GM18507 (cell line): ENCODE measurements around the gene TASOR2.

Source experiments
- DNase-seq: peaks from one replicate; pipeline ENCODE4 v3.0.0; 2011; ENCODE audit warnings: low read depth; ENCODE audit not compliant: insufficient read length; ENCODE audit errors: extremely low spot score
- FAIRE-seq: peaks from 2 replicates; lab custom pipeline; 2011; peaks lifted over from hg19 to GRCh38; lab: Jason Lieb, UNC

TASOR2 gene

DNA sequence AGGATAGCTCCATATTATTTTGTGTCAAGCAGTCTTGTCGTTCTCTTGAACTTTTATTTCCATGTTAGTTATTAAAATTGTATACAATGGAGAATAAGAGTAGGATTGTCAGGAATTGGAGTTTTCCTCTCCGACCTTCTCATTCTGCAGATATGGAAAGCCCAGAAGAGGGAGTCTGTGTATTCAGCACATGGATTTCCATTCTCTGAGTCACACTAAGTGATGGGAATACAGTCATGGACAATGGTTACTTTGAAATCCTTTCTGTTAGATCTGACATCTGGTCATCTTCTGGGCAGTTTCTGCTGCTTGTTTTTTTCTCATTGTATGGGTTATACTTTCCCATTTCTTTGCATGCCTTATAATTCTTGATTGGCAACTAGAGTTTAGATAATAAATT lies 5.0 kb upstream of the TASOR2 start:
- FAIRE-seq = no peak

DNA sequence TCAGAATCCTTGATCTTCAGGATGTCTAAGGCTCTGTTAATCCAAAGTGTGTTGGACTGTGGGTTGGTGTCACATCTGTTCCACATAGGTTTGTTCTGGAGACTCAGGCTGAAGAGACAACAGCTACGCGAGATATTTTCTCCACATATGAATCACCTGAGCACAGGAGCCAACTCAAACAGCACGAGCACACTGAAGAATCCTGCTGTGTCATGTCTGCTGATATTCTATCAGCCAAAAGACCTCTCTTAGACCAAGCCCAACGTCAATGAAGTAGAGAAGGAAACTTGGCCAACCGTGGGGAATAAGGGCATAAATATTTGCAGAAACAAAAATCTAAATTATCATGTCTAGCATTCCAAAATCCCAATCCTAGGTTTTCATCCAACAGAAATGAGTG lies 2.7 kb upstream of the TASOR2 start:
- DNase-seq = no peak
- FAIRE-seq = no peak

More for the DNA sequence above, 5.0 kb upstream of the TASOR2 start:
- DNase-seq = no peak

DNA sequence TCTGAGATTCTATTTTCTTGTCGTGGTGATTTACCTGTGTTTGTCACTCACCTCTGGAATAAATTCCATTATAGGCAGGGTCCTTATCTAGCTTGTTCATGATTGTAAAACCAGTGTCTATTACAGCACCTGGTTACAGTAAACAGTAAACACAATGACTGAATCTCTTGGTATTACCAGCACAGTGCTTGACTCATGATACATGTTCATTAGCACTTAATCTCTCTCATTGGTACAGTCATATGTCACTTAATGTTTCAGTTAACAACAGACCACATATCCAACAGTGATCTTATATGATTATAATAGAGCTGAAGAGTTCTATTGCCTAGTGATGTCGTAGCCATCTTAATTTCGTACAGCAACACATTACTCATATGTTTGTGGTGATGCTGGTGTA lies 1.6 kb upstream of the TASOR2 start:
- FAIRE-seq = no peak
- no peak for DNase-seq

DNA sequence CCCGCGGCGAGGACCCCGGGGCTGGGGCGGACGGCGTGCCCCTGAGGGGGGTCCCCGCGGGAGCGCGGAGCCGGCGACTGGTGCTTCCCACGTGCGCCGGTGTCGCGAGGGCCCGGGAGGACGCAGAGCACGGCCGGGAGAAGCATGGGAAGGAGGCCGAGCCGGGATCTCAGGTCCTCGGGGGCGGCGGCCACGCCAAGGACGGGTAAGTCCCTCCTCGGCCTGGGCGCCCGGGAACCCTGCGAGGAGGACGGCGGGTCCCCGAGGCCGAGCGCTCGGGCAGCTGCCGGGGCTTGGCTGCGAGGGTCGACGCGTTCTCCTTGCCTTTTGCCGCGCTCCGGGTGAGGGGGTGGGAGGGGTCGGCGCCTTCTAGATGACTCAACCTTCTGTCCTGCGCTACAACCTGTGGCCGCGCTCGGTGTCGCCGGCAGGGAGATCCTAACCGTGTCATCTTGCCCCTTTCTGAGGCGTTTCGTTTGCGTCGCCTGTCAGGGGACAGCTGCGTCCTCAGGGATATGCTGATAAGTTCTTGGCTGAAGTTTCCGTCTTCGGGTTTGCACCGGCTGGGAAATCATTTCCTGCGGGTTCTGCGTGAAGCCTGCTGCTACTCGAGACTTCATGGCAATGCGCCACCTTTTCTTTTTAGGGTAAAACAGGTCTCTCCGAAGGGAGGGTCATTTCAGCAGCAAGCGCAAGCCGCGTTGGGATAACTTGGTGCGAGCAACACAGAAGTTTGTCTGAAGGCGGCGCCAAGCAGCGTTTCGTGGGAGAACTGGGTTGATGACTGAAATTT lies 529 bp downstream of the TASOR2 start:
- DNase-seq (no peak), FAIRE-seq (peak; percentile 85)

- FAIRE-seq = no peak
Observed at GRCh38 chr10:5685764-5686240, 1.2 kb downstream of the TASOR2 start.

GRCh38 chr10:5688587-5688986 lies 3.9 kb downstream of the TASOR2 start:
- DNase-seq (no peak), FAIRE-seq (no peak)

More at GRCh38 chr10:5685764-5686240, 1.2 kb downstream of the TASOR2 start:
- no peak for DNase-seq

GRCh38 chr10:5691786-5692185 lies 7.1 kb downstream of the TASOR2 start:
- DNase-seq (no peak), FAIRE-seq (peak; percentile 33)

DNA sequence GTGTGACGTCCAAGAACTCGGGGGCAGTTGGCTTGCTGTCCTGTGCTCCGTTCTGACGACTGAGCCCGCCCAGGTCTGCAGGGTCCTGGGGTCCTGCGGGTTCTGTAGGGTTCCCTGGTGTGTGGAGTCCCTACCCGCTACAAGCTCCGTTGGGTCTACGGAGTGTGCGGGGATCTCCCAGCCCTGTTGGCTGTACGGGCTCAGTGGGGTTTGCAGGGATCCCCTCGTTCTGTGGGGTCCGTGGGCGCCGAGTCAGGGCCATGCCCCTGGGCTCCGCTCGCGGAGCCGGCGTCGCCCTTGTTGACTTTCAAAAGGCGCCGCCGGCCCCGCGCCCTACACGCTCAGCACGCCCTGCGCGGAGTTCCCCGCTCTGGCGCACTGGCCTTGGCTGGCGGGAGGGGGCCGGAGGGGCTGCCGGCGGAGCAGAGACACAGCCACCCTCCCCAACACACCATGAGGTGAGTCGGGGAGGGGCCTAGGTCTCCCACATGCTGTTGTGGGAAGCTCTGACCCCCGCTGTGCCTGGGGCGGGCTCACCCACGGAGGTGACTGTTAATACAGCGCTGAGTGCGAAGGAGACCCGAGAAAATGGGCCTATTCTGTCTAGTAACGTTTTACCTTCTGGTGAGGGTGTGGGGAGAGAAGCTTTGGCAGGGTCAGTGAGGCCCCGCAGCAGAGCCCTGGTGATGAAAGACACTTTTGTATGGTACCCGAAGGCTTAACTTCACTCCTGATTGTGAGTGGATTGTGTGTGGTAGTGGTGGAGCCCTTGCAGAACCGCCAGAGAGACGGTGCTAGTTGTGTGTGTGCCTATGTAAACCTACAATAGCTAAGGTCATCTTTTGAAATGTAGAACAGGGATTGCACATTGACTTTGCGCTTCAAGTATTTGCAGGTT lies 8.1 kb downstream of the TASOR2 start:
- FAIRE-seq (peak; percentile 77), DNase-seq (no peak)

DNA sequence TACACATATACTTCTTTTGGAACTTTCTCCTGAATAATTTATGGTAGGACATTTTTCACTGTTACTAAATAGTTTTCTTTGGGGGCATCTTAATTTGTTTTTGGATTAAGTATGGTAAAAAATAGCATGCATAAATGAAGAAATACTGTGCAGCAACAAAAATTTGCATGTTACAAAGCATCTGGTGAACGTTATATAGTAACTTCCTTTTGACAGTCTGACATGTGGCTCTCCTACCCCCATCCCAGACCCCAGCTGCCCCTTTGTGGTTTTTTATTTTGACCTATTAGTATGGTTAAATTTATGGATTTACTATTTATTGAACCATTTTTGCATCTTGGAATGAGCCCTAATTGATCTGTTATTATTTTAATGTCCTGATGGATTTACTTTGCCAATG lies 9.9 kb downstream of the TASOR2 start:
- no peak for DNase-seq
- peak; percentile 9 for FAIRE-seq

GRCh38 chr10:5697342-5697741 lies 12.7 kb downstream of the TASOR2 start:
- no peak for DNase-seq
- peak; percentile 15 for FAIRE-seq

- FAIRE-seq = no peak
Observed at GRCh38 chr10:5698062-5698461, 13.4 kb downstream of the TASOR2 start.

GRCh38 chr10:5708356-5708755 lies 23.7 kb downstream of the TASOR2 start:
- no peak for FAIRE-seq
- no peak for DNase-seq

More at GRCh38 chr10:5698062-5698461, 13.4 kb downstream of the TASOR2 start:
- no peak for DNase-seq

DNA sequence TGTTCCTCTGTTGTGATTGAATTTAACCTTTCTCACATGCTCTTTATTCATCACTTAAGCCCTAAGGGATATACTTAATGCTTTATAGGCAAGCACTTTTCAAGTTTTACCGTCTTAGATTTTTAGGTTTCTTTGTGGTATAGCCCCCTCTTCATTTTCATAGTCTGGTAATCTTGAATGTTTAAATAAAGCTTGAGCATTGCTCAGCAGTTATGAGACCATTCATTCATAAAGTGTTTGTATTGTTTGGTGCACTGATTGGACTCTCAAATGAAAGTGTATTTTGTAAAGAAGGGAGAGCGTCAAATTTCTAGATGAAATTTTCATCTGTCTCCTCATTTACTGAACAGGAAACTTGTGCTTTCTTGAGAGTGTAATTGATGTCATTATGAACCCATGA lies 25.2 kb downstream of the TASOR2 start:
- FAIRE-seq (peak; percentile 62), DNase-seq (no peak)

DNA sequence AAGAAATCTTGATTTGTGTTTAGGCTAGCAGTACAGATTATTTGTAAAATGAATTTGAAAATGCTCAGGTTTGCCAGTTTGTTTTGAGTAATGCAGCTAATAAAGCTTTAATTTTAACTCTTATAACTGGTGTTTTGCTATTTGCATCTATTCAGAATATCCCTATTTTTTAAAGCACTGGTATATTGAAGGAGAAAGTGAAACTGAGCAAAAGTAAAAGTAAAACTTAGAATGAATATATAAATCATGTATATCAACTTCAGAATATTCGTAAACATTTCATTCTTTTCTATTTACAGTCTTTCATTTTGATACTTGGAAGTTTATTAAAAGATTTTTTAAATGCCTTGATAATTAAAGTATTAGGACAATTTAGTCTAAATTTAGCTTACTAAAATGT lies 26.2 kb downstream of the TASOR2 start:
- no peak for DNase-seq
- no peak for FAIRE-seq

GRCh38 chr10:5711642-5712041 lies 27.0 kb downstream of the TASOR2 start:
- FAIRE-seq (no peak), DNase-seq (no peak)

DNA sequence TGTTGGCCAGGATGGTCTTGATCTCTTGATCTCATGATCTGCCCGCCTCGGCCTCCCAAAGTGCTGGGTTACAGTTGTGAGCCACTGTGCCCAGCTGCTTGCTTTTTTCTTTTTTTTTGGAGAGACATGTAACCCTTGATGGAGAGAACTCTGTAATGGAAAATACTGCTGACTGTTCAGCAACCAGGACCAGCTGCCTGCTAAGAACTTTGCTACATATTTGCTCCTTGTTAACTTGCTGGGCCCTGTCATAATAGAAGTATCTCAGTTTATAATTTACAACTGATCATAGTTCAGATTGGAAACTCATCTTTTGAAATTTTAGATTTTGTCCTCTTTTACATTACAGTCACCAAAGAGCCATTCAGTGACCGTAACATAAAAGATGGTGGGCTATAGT lies 34.9 kb downstream of the TASOR2 start:
- FAIRE-seq (no peak), DNase-seq (no peak)

GRCh38 chr10:5720182-5720581 lies 35.5 kb downstream of the TASOR2 start:
- DNase-seq (no peak), FAIRE-seq (no peak)

GRCh38 chr10:5723692-5724091 lies 39.1 kb downstream of the TASOR2 start:
- DNase-seq (no peak), FAIRE-seq (peak; percentile 50)

DNA sequence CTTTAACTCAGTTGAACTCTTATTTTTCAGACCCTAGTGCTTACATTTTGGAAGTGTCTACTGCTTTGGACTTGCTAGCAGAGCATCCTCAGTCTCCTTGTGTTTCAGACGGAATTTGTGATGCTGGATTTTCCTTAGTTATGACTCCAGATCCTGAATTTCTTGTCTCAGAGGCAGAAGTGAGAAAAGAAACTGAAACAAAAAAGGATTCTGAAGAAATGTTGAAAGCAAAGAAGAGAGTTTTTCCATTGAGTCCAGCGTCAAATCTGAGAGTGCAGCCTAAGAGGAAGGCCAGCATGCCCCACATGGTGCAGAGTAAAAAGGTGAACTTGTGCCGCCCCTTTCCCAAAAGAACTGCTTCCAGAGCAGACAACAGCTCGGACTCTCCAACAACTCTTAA lies 46.1 kb downstream of the TASOR2 start:
- DNase-seq (no peak), FAIRE-seq (no peak)

DNA sequence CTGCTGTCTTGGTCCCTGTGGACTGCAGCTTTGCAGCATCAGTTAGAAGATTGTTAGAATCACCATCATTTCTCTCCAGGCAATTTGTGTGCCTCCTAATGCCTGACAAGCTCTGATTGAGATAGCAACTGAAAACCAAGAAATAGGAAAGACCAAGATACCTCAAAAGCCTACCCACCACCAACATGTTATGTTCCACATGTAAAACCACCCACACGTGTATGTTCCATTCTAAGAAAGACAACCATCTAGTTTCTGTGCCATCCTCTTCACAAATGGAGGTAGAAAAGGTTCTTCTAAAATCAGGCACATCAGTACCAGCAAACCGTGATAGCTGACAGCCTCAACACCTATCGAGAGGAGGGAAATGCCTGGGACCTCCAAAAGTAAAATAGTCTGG lies 46.9 kb downstream of the TASOR2 start:
- no peak for DNase-seq
- FAIRE-seq = no peak
